Kidney epithelial cell (primary cell): Measurements from ENCODE around the gene OR52K1. TPM values are rescaled to one million over a fixed set of nuclear protein-coding genes. Genes with fewer than 3 reads are reported as not detected.

Experiments used
- DNase-seq: peaks from one replicate; pipeline ENCODE4 v3.0.0-alpha.2; 2010; ENCODE audit warnings: low read depth
- H3K27me3 ChIP-seq: 2 replicates; pipeline ENCODE4 v1.6.0; 2011; ENCODE audit warnings: low read length; ENCODE audit not compliant: control insufficient read depth, insufficient read depth
- H3K36me3 ChIP-seq: 2 replicates; pipeline ENCODE4 v1.5.1; 2011; ENCODE audit warnings: low read length; ENCODE audit not compliant: control insufficient read depth, insufficient read depth
- H3K4me3 ChIP-seq: 2 replicates; pipeline ENCODE4 v1.5.1; 2011; ENCODE audit warnings: low read depth, mild to moderate bottlenecking, control low read depth, low read length
- total RNA-seq: library from RNA; depleted of rRNA; stranded (reverse); fragments of >200 nt; gene quantifications from 2 replicates; pipeline ENCODE4 v1.2.3, GENCODE V29; 2015
- TF ChIP-seq, protein P1 (sequence below): IDR thresholded peaks from 2 replicates; pipeline ENCODE4 v1.5.1; 2011; ENCODE audit warnings: mild to moderate bottlenecking, moderate library complexity, low read length, control low read depth, inconsistent platforms; ENCODE audit not compliant: insufficient read depth, poor library complexity, severe bottlenecking

OR52K1 gene
- total RNA-seq, 1 donor from 2014 or later = not detected

DNA sequence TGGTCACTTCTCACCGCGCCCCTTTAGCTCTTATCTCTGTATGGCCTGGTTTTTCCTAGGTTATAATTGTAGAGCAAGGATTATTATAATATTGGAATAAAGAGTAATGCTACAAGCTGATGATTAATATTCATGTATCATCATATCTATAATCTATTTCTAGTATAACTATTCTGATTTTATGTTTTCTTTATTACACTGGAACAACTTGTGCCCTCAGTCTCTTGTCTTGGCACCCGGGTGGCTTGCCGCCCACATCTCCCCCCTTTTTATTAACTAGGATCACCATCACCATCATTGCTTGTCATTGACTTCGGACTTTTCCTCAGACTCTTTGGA, 11.0 kb downstream of the OR52K1 start:
- no peaks in the 10 kb centered on the region for H3K36me3 ChIP-seq

DNA sequence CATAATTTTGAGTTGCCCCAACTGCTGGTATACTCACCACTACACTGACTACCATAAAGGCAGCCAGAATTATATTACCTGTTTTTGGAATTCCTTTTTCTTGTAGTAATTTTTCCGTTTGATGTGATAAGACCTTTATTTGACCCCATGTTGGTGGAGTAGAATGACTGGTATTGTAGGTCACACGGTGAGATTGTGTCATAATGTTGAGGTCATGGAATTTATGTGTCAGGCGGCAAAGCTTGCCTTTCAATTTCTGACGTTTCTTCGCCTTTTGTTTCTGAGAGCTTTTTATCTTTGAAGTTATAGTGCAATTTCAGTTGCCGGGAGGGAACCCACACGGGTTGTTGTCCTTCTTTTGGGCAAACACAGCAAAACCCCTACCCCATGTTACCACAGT, 13.0 kb downstream of the OR52K1 start:
- H3K4me3 ChIP-seq = no peak overlapping the region
- no peaks in the 10 kb centered on the region for H3K27me3 ChIP-seq
- no peak for DNase-seq
- H3K36me3 ChIP-seq = no peaks in the 10 kb centered on the region
- TF ChIP-seq, protein P1, sequence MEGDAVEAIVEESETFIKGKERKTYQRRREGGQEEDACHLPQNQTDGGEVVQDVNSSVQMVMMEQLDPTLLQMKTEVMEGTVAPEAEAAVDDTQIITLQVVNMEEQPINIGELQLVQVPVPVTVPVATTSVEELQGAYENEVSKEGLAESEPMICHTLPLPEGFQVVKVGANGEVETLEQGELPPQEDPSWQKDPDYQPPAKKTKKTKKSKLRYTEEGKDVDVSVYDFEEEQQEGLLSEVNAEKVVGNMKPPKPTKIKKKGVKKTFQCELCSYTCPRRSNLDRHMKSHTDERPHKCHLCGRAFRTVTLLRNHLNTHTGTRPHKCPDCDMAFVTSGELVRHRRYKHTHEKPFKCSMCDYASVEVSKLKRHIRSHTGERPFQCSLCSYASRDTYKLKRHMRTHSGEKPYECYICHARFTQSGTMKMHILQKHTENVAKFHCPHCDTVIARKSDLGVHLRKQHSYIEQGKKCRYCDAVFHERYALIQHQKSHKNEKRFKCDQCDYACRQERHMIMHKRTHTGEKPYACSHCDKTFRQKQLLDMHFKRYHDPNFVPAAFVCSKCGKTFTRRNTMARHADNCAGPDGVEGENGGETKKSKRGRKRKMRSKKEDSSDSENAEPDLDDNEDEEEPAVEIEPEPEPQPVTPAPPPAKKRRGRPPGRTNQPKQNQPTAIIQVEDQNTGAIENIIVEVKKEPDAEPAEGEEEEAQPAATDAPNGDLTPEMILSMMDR = no peak

More for the DNA sequence above, 11.0 kb downstream of the OR52K1 start:
- Histone ChIP-seq H3K4me3 (no peak overlapping the region), H3K27me3 (no peaks in the 10 kb centered on the region)
- TF ChIP-seq, protein P1 = no peak
- DNase-seq = no peak

DNA sequence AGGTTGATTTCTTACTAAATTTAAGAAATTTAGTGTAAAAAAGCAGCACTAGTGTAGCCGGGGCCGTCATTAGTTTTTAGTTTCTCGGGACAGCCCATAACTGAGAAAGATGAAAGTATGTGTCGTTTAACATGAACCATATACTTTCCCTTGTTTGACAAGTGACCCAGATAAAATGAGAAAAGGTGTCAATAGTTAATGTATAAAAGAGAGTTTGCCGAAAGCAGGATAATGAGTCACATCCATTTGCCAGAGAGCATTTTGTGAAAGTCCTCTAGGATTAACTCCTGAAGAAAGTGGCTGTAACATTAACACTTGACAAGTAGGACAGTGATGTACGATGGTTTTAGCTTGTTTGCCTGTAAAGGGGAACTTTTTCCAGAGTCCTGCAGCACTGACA, 13.5 kb downstream of the OR52K1 start:
- Histone ChIP-seq H3K36me3 (no peaks in the 10 kb centered on the region), H3K27me3 (no peaks in the 10 kb centered on the region), H3K4me3 (no peak overlapping the region)
- TF ChIP-seq, protein P1 = no peak
- no peak for DNase-seq

DNA sequence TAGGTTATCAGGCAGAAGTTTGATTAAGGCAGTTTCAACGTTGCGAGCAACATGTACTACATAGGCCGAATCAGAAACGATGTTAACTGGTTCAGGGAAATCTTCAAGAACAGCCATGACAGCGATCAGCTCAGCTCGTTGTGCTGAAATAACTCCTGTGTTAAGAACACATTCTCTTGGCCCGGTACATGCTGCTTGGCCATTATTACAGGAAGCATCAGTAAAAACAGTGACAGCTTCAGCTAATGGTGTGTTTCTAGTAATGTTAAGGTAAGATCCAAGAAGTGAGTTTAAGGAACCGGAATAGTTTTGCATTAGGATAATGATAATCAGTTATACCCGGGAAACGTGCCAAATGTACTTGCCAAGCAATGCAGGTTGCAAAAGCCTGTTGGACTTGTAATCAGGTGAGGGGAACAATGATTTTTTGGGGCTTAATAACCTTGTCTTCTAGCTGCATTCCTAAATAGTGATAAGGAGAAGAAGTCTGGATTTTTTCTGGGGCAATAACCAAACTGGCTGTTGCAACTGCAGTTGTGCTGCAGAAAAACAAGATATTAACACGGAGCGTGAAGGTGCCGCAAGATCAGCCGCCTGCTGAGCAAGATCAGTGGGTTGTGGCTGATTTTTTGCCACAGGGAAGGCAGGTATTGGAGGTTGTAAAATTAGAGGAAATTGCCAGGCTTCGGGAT, 14.3 kb downstream of the OR52K1 start:
- Histone ChIP-seq H3K27me3 (no peaks in the 10 kb centered on the region), H3K36me3 (no peaks in the 10 kb centered on the region), H3K4me3 (no peak overlapping the region)
- TF ChIP-seq, protein P1 = no peak
- no peak for DNase-seq

DNA sequence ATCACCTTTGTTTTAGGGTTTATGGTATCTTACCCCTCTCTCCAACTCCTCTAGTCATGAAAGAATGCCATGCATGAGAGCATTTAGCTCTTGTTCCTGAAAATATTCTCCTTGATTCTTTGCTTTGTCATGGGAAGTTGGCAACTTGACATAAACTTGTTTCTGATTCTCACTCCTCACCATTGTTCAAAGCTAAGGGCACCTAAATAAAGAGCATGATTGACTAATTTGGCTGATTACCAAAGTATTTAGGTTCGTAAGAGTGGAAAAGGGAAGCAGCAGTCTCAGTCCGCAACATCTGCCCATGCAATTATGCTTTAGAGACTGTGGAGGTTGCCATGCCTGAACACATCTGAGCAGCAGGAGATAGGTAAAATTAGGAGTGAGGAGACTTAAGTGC, 26.4 kb downstream of the OR52K1 start:
- no peak for DNase-seq
- Histone ChIP-seq H3K27me3 (no peaks in the 10 kb centered on the region), H3K36me3 (no peaks in the 10 kb centered on the region), H3K4me3 (no peak overlapping the region)
- TF ChIP-seq, protein P1 = no peak
